AG09319 (cell line): ENCODE results near the gene FAM174C.

ENCODE experiments used
- DNase-seq: peaks from one replicate; pipeline ENCODE4 v3.0.0-alpha.2; 2010; ENCODE audit warnings: low read depth; ENCODE audit errors: extremely low read depth
- TF ChIP-seq, protein P1 (sequence below): IDR thresholded peaks from 2 replicates; pipeline ENCODE4 v1.5.1; 2011; ENCODE audit warnings: low read depth, mild to moderate bottlenecking, inconsistent platforms, low read length, moderate library complexity

FAM174C gene

DNA sequence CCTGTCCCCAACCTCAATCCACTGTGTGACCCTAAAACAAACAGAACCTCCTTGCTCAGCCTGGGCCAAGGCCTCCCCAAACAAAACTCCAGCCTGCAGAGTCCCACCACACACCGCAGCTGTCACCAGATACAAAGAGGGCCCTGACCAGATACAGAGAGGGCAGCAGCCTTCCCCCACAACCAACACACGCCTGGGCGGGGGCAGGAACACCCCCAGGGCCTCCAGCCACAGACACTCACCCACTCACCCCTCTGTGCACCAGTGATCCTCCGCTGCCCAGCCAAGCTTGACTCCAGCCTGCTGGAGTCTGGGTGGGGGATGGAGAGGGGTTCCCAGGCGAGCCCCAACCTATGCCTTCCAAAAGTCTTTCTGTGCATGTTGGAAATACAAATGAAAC, 12.1 kb upstream of the FAM174C start:
- no peak for DNase-seq

DNA sequence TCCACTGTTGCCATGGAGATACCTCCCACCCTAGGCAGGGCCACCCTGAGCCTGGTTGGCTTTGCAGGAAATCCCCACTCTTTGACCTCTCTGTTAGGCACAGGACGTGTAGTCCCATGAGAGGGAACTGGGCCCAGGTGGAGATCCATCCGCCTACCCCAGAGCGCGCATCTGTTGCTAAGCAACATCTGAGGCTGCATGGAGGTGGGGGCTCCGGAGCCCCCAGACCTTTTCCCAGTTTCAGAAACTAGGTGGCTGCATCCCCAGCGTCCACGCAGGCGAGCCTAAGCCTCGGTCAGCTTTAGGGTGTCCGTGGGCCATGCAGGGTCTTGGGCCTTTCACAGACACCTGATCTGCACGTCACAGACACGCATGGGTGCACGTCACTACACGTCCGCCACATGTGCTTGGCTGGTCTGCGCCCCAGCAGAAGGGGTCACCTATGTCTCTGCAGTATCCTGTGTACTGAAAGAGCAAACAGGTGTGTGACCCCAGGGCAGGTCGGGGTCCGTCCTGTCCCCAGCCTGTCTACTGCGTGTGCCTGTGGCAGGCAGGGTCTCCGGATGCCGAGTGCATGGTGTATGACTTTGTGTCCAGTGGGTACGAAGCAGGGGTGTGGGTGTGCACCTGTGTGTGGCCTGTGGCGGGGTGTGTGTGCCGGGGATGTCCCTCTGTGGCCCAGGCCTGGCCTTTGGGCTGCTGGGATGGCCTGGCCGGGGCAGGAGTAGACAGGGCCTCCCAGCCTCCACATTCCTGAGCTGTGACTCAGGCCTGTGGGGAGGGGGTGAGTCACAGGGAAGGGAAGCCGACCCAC, 10.3 kb upstream of the FAM174C start:
- TF ChIP-seq, protein P1, sequence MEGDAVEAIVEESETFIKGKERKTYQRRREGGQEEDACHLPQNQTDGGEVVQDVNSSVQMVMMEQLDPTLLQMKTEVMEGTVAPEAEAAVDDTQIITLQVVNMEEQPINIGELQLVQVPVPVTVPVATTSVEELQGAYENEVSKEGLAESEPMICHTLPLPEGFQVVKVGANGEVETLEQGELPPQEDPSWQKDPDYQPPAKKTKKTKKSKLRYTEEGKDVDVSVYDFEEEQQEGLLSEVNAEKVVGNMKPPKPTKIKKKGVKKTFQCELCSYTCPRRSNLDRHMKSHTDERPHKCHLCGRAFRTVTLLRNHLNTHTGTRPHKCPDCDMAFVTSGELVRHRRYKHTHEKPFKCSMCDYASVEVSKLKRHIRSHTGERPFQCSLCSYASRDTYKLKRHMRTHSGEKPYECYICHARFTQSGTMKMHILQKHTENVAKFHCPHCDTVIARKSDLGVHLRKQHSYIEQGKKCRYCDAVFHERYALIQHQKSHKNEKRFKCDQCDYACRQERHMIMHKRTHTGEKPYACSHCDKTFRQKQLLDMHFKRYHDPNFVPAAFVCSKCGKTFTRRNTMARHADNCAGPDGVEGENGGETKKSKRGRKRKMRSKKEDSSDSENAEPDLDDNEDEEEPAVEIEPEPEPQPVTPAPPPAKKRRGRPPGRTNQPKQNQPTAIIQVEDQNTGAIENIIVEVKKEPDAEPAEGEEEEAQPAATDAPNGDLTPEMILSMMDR, result no peak
- DNase-seq, result no peak

More for the DNA sequence above, 12.1 kb upstream of the FAM174C start:
- TF ChIP-seq, protein P1, result no peak

DNA sequence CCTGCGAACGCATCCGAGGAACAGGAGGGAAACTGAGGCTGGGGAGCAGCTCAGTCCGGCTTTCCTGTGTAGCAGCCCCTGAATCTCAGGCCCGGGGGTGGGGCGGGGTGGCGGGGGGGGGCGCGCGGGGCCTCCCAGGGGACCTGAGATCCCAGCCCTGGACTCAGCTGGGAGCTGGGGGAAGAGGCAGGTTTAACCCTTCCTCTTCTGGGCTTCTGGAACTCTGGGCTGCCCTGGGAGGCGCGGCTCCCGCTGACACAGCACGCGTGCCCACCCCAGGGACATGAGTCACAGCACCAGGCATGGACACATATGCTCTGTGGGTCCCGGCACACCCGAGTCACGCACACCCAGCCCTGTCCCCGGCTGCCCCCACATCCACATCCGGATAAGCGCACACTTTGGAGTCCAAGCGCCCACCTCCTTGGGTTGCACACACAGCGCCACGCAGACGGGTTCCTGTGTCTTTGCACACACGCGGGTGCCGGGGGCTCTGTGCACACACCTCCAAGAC, 9.7 kb upstream of the FAM174C start:
- no peak for DNase-seq
- TF ChIP-seq, protein P1, result no peak

DNA sequence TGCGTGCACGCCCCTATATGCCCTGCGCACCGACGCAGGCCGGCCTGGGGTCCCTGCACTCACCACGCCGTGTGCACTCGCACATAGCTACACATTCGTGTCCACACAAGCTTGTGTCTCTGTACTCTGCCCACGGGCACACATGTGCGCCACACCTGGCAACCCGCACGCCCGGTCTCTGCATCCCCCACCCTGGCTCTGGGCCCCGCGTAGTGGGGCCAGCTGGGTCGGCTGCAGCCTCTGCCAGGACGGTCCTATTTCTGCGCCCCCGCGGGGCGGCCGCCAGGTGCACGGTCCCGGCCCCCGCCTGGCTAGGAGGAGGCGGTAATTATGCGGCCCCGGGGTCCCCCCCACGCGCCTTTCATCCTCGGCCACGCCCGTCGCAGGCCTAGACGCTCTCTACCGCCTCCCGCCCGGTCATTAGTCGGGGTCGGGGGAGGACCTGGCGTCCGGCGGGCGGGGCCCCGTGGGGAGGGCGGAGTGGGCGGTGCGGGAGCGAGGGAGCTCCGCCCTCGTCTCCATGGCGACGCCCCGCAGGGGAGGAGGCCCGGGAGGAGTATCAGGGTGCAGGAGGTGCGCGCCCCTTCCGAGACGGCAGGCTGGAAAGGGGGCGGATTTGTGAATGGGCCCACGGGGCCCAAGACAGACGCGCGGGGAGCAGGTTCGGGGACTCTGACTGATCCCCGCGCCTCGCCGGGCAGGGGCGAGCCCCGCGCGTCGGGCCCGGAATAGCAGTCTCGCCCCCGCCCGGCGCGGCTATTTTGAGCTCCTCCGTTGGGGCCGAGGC, 9.0 kb upstream of the FAM174C start:
- TF ChIP-seq, protein P1, result no peak
- DNase-seq, result peak; percentile 57

DNA sequence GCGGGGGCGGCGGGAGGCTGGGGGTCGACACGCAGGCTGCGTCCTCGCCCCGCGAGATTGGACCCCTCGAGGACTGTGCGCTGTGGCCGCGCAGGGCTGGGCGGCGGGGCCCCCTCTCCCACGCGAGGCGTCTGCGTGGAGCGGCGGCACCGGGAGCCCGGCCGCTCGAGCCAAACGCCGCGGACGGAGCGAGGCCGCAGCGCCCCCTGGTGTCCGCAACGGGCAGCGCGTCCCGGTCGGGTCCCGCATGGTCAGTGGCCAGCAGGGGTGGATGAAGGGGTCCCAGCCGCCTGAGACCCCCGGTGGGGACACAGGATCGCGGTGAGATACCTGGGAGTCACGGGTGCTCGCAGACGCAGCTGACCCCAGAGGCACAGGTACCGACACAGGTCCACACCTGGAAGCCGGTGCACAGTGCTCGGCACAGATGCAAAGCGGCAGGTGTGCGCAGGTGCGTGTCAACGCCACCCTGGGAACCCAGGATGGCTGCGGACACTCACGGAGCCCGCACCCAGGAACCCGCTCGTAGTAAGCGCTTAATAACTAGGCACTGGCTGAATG, 8.3 kb upstream of the FAM174C start:
- TF ChIP-seq, protein P1, result peak; percentile 64
- no peak for DNase-seq

DNA sequence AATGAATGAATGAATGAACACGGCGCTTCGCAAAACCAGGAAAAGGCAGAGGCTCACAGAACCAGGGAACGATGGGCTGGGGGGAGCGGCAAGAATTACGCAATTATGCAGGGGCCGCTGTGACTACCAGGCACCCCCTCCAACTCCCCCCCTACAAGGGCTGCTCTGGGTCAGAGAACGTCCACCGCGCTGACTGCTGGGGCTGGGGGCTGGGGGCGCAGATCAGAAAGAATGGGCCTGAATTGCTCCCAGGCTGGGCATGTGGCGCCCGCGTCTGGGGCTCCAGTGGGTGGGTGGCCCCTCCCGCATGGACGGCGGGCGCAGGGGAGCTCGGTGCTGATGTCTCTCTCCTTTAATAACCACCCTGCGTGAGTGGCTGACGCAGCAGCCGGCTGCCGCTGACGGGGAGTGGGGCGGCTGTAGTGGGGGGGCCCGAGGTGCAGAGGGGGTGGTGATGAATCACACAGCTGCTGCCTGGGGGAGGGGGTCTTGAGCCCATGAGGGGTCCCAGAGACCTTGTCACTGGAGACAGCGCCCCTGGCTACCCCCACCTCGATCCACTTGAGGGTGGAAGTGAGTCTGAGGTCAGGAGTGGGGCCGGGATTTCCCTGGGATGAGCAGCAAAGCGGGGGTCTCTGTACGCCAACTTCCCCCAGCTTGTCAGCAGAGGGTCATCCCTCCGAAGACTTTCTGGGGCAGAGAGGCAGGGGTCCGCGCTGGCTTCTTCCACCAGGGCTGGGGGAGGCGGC, 7.7 kb upstream of the FAM174C start:
- TF ChIP-seq, protein P1, result no peak
- DNase-seq, result no peak
